HS-27A (cell line): ENCODE results near the gene RTP3.

Source experiments
- DNase-seq: peaks from one replicate; pipeline ENCODE4 v3.0.0-alpha.2; 2012; ENCODE audit warnings: low read depth, missing footprints

Gene RTP3

GRCh38 chr3:46497556-46498265 is at the start of gene RTP3:
TSS of gene RTP3 (plus strand) at chr3:46497976. CDS start at chr3:46498063, 87 bp downstream.
- DNase-seq: no peak

- DNase-seq: no peak
These were observed 49.1 kb upstream of the RTP3 start for GRCh38 chr3:46448721-46449120.

DNA sequence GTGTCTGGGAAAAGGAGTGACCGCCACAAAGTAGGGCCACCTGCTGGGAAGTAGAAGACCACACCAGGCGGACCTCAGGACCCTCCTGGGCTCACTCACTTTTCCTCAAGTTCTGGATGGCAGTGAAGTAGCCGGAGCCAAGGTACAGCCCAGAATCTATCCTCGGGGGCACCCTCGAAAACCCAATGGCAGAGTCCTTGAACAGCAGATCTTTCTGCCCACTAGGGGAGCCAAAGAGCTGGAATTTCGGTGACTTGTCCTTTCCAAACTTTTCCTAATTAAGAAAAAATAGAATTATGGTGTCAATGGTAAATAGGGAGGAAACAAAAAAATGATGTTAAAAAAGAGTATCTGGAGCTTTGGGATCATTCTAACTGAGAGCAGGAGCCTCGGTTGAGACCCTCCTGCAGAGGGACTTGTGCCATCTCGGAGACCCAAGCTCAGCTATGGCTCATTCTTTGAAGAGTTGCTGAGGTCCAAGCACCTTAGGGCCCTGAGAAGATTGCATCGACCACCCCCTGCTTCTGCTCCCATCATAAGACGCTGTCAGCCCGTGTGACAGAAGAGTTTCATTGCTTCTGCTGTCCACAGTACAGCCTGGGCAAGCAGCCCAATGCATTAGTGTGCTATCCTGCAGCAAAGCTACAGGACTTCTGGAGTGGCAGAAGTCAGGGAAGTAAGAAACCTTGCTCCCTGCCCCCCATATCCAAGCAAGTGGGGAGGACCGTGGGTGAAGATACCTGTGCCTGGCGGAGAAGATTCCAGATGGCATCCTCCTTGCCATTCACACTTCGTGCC is 47.8 kb upstream of the RTP3 start:
- no peak for DNase-seq

GRCh38 chr3:46453526-46454208 is 44.1 kb upstream of the RTP3 start:
- no peak for DNase-seq

DNA sequence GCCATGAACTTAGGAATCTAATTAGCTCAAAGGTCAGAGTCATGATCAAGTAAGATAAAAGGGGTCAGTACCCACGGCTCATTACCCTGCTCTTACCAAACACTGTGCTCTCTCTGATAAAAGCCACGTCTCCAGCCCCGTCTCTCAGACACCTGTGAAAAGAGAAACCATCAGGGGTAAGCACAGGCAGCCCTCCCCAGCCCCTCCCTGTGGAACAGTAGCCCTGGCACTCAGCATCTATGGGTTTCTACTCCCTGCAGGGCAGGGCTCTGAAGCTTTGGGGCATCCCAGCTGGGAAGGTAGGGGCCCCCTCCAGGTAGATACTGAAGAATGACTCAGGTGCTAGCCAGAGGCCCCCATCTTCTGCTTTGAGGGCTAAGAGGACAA is 43.6 kb upstream of the RTP3 start:
- no peak for DNase-seq

DNA sequence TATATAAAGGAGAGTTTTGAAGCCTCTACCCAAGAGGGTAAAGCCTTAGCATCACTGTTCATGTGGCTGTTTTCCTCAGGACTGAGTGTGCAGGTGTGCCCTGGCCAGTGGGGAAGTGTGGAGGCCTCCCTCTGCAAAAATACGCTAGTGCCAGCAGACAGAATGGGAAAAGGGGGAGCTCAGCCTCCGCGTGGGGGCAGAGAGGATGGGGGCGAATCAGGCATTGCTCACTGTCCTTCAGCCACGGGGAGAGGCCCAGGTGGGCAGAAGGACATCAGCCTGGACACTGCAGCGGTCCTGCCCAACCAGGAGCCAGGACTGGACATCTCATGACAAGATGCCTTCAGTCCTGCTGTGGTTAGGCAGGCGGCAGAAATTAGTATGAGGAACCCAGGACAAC is 43.2 kb upstream of the RTP3 start:
- DNase-seq: no peak

DNA sequence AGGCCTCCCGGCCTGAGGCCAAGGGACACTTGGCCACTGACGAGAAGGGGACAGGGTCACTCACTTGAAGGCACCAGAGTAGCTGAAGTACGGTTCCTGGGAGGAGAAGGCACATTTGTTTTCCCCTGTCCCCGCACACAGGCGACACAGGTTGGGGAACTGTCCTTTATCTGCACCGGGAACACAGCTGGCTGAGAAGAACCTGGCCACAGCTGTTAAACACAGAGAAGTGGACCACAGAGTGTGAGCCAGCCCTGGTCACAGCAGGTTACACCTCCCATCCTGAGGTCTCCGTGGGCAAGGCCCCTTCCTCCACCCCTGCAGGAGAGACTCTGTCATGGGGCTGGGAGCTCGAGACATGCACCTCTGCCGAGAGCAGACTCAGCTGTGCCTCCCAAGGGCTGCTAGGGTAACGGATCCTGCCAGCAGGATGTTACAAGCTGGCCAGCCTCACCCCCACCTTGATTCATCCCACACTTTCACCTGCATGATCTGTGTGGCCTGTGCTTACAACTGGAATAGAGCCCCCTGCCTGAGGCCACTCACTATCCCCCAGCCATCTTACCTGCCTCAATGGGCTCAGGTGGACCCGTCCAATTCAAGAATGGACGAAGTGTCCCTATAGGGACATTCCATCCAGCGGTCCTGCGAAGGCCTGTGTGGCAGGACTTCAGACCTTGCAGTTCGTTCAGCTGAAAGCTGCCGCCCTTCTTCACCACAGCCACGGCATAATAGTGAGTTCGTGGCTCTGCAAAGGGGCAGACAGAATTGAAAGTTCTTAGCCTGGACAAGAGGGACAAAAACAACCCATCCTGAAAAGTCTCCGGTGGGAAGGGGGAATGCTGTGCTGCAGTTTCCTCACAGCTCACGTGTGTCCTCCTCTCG is 42.3 kb upstream of the RTP3 start:
- DNase-seq: no peak

GRCh38 chr3:46456118-46456517 is 41.7 kb upstream of the RTP3 start:
- no peak for DNase-seq

GRCh38 chr3:46460051-46460450 is 37.7 kb upstream of the RTP3 start:
- no peak for DNase-seq

DNA sequence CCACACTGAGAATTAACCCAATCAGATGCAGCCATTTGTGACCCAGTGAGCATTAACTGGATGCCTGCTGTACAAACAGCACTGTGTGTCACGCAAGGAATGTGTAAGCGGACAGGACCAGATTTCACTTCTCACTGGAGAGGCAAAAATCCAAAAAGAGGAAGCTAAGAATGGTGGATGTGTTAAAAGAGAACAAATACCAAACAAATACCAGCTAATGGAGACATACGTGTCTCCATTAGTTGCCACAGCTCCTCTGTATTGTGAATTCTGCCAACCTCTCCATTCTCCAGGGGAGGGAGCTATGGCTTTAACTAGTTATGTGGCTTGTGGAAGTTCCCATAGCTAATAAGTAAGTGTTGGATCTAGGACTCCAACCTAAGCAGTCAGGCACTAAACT is 35.7 kb upstream of the RTP3 start:
- DNase-seq: no peak

DNA sequence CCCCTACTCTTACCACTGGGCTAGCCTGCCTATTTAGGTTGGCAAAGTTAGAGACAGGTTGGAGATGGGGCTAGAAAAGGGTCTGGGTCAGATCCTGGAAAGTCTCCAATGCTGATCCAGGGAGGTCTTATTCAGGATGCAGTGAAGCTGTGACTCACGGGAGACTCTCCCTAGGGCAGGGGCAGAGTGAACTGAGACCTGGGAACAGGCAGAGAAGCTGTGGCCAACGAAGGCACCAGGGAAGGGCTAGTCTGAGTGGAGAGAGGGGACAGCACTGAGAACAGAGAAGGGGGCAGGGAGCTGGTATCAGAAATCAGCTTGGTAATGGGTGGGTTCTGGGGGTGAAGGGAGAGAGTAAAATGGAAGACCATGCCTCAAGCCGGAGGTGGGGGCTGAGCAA is 35.3 kb upstream of the RTP3 start:
- DNase-seq: no peak

GRCh38 chr3:46463120-46463867 is 34.5 kb upstream of the RTP3 start:
- no peak for DNase-seq

GRCh38 chr3:46463868-46464241 is 33.9 kb upstream of the RTP3 start:
- DNase-seq: no peak

DNA sequence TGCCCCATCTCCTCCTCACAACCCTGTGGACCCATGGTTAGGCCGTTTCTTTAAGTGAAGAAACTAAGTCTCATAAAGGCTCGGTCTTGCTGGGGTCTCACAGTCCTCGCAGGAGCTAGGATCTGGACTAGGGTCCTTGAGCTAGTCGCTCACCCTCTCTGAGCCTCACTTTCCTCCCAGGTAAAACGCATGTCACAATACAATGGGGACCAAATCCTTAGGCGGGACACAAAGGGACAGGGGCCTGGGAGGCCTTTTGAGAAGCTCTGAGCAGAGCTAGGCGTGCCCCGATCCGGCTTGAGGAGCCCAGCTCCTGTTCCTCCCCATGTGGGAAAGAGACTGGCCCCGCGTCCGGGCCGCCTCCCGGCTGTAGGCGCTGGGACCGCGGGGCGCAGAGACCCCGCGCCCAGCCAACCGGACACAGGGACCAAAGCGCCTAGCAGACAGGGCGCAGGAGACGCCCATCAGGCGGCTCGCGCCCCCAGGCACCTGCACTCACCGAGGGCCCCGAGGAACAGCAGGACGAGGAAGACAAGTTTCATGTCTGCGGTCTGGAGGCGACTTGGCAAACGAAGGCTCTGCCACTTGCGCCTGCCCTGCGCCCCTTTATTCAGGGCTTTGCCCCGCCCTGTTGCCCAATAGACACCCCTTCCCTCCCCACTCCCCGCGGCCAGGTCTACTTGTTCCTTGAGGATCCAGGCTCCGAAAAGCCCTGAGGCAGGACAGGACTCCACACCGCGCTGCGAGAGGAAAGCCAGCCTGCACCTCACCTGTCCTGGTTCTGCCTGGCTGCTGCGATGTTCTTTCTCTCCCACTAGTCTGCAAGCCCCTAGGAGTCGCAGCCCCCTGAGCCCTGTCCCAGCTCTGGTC is 33.2 kb upstream of the RTP3 start, which contains the start of gene LTF:
Gene LTF (minus strand): TSS at position 580 of the 870 bp plus-strand sequence. CDS start 38 bp downstream, at position 542.
- no peak for DNase-seq

DNA sequence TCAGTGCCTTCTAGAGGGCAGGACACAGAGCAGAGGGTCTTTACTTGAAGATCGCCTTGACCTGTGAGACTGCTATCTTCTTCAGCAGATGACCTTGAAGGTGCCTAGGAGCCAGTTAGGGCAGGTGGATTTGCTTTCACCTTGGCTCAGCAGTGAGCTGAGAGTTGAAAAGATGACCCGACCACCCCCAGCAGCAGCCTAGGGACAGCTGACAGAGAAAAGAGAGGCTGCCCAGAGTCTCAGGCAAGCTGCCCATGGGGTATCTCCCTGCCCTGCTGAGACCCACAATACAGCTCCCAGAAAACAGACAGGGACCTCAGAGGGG is 32.6 kb upstream of the RTP3 start:
- DNase-seq: no peak

GRCh38 chr3:46466273-46466672 is 31.5 kb upstream of the RTP3 start:
- DNase-seq: no peak

GRCh38 chr3:46466871-46467403 is 30.8 kb upstream of the RTP3 start:
- no peak for DNase-seq

- DNase-seq: no peak
These were observed 30.2 kb upstream of the RTP3 start for GRCh38 chr3:46467562-46467961.

DNA sequence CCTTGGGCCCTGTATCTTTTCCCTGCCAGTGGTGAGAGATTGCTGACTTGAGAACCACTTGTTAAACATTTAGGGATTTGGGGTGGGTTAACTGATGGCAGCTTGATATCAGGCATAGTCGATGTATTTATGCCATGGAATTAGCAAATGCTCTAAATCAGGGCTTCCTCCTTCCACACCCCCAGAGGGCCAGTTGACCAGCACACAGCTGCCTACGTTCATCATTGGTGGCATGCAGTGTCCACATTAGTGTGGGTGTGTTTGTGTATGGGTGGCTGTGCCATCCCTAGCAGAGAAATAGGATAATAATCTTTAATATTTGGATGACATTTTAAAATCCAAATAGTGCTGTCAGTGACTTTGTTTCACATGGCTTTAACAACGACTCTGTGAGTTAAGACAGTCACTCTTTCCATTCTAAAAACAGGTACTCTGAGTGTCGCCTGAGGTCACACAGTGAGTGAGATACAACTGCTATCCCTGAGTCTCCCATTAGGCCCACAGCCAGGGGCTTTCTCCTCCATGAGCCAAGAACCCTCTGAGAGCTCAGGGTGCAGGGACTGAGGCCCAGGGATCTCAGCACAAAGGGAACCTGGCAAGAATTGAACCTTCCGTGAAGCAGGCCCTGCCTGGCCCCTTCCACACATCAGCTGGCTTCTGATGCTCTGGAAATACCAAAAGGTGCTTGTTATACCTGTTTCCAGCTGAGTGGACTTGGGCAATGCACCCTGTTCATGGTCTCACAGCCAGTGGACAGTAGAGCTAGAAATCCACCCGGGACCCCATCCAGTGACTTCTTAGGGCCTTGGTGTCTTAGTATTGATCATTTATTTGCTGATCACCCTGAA is 28.8 kb upstream of the RTP3 start:
- no peak for DNase-seq
